ENCODE results near the gene GRK2. TPM values are rescaled to one million over a fixed set of nuclear protein-coding genes. Genes with fewer than 3 reads are reported as not detected.
A peak's percentile ranks its signal among the peaks of the same experiment; 100 is the strongest.

Gene GRK2
- 64.7 and 214 TPM in 2 replicates for total RNA-seq (2011; cell fraction: chromatin; rRNA removed; ENCODE audit: low replicate concordance)
- total RNA-seq (2011; cell fraction: nucleolus; rRNA removed) = 185 and 206 TPM in 2 replicates
- 62.7 and 78.2 TPM in 2 replicates for total RNA-seq (2011; cell fraction: nucleoplasm; rRNA removed)
- 83.1 and 97.8 TPM in 2 replicates for total RNA-seq (2014; rRNA removed)
- total RNA-seq (2014; rRNA removed; fragmentation: Illumina TruSeq; extraction: Trizol) = 27.8 and 41.7 TPM in 2 replicates
- total RNA-seq (2015; rRNA removed; fragmentation: Illumina TruSeq; extraction: Trizol) = 40.6 and 42.2 TPM in 2 replicates
- total RNA-seq (2021) = 93.3 and 95.3 TPM in 2 replicates
- 63.4 and 98.5 TPM in 2 replicates for polyA plus RNA-seq (2011; rRNA removed)
- 70.8 and 122 TPM in 2 replicates for polyA plus RNA-seq (2011; cell fraction: cytosol; rRNA removed)
- polyA plus RNA-seq (2011; cell fraction: nucleus; rRNA removed) = 259 and 262 TPM in 2 replicates
- 87.6 and 130 TPM in 2 replicates for polyA plus RNA-seq (2012)
- polyA plus RNA-seq (2014; fragmentation: Illumina TruSeq; extraction: Trizol) = 56.5 and 65.3 TPM in 2 replicates
- polyA plus RNA-seq (2014; fragmentation: Nextera tagmentation; extraction: Ambion mirVana) = under 1 TPM; 0.24 to 0.82 TPM
- polyA plus RNA-seq (2014; rRNA removed) = 95.8 and 96.0 TPM in 2 replicates
- polyA minus RNA-seq (2011; rRNA and poly(A)+ RNA removed) = 36.9 and 61.5 TPM in 2 replicates
- 89.3 and 92.9 TPM in 2 replicates for polyA minus RNA-seq (2011; cell fraction: cytosol; rRNA and poly(A)+ RNA removed)
- 57.5 and 75.9 TPM in 2 replicates for polyA minus RNA-seq (2011; cell fraction: nucleus; rRNA and poly(A)+ RNA removed)
- Bru-seq, nascent RNA = percentile 78 among the genes with signal in this experiment
- percentile 74 among the genes with signal in this experiment for BruChase-seq, experiment 1, labeled RNA remaining after a 2-hour chase
- percentile 82 among the genes with signal in this experiment for BruChase-seq, experiment 2, labeled RNA remaining after a 6-hour chase
- long read RNA-seq, experiment 1, transcript GRK2-201 (21 exons, 3,466 nt) = major isoform, 111 of 279 reads
- long read RNA-seq, experiment 1, partial matches to known transcripts = 36 of 279 reads
- long read RNA-seq, experiment 1, other reads (novel, unspliced or antisense) = 132 of 279 reads
- long read RNA-seq, experiment 2, transcript GRK2-201 (21 exons, 3,466 nt) = major isoform, 40 of 134 reads
- long read RNA-seq, experiment 2, partial matches to known transcripts = 32 of 134 reads
- long read RNA-seq, experiment 2, other reads (novel, unspliced or antisense) = 61 of 134 reads
- long read RNA-seq, experiment 3, partial matches to known transcripts = 6 of 16 reads
- long read RNA-seq, experiment 3, other reads (novel, unspliced or antisense) = 10 of 16 reads

DNA sequence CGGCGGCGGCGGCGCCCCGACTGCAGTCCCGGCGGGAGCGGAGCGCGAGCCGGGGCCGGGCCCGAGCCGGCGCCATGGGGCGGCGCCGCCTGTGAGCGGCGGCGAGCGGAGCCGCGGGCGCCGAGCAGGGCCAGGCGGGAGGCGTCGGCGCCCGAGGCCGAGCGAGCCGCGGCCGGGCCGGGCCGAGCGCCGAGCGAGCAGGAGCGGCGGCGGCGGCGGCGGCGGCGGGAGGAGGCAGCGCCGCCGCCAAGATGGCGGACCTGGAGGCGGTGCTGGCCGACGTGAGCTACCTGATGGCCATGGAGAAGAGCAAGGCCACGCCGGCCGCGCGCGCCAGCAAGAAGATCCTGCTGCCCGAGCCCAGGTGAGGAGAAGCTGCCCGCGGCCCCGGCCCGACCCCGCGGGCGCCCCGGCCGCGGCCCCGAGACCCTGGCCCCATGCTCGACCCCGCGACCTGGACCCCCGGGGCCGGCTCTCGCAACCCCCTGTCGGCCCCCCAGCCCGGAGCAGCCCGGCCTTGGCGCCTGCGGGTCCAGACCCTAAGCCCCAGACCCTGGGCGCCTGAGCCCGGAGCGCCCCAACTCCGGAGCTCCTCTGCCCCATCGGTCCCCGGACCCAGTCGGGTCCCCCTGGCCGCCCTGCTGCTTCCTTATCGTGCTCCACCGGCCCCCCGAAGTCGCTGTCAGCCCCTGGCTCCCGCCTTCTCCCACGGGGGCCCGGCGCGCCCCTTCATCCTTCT is at the start of gene GRK2:
Gene GRK2 (plus strand): TSS at position 25 of the 739 bp plus-strand sequence. CDS start 227 bp downstream, at position 252.
- Histone ChIP-seq H3K27ac (ENCODE audit: extremely low read depth, low read depth, low read length) (peak within 1 kb of the TSS; percentile 79), H3K27me3 (ENCODE audit: control insufficient read depth in 2 of 2, insufficient read depth in 2 of 2, low read length in 2 of 2) (no peaks in the 10 kb centered on the region), H3K4me3 (peak within 1 kb of the TSS; percentile 96), H3K9ac (ENCODE audit: insufficient read depth in 1 of 2, low read depth in 2 of 2, low read length in 2 of 2) (peak within 1 kb of the TSS; percentile 81 to 96), H2AFZ (ENCODE audit: low read depth, low read length) (peak within 1 kb of the TSS; percentile 99), H3K4me1 (replicated peaks in 1 of 2; ENCODE audit: control insufficient read depth in 2 of 2, insufficient read depth in 2 of 2, low read length in 2 of 2) (peaks cover 49 to 69% of the 10 kb centered on the region in 2 experiments), H3K9me3 (replicated peaks; ENCODE audit: control insufficient read depth, insufficient read depth, low read depth, low read length) (no peaks in the 10 kb centered on the region), H3K36me3 (ENCODE audit: control insufficient read depth, insufficient read depth, low read length) (peaks cover 44% of the 10 kb centered on the region; the same call in 2 of the 3 replicates), H4K20me1 (replicated peaks; ENCODE audit: control insufficient read depth, insufficient read depth, low read length) (peaks cover 20% of the 10 kb centered on the region; the same call in 1 of the 2 replicates), H3K79me2 (ENCODE audit: control insufficient read depth, insufficient read depth, low read length) (peaks cover 54% of the 10 kb centered on the region), H3K9me1 (ENCODE audit: control insufficient read depth, insufficient read depth, low read length) (peaks cover 7% of the 10 kb centered on the region), H3K4me2 (ENCODE audit: insufficient read depth, low read length) (peak within 1 kb of the TSS; percentile 93)
- ATAC-seq = peak; percentile 58
- DNase-seq (ENCODE audit: extremely low read depth in 1 of 4, low spot score in 3 of 4) = peak in 2 of 4 experiments; percentile 61 to 64
- intact Hi-C loops (cut with micrococcal nuclease) = loop anchor here (1.0 kb wide), 1 partner anchor 22 kb away; no protein-coding TSS in a partner anchor
- WGBS (ENCODE audit: insufficient coverage, low coverage, missing lambda C conversion rate) = 1% methylated on average over 50 of the region's 103 CpGs
- POLR2A ChIA-PET = interaction anchor here (0.8 to 2.4 kb wide), 5 partner anchors 9 to 51 kb away, joined by 4 to 12 read pairs (median 5); no protein-coding TSS in a partner anchor
- no TSS peak for BruUV-seq (replicated peaks)
- CTCF ChIA-PET (ENCODE audit: low intra/inter-chr PET ratio) = interaction anchor here (0.7 to 3.5 kb wide), 2 partner anchors 22 to 51 kb away, joined by 5 to 35 read pairs; no protein-coding TSS in a partner anchor
- in situ Hi-C loops (cut with MboI) = no loop called here
- FAIRE-seq = no peak
- peak; percentile 45 for TF ChIP-seq RBBP5 (IDR thresholded peaks at IDR 0.05; ENCODE audit: borderline replicate concordance, insufficient read depth, low read length, poor library complexity, severe bottlenecking)
- no peak for TF ChIP-seq ZFPM2 (CRISPR knock-in tag; IDR thresholded peaks at IDR 0.05)
- TF ChIP-seq, protein P1, sequence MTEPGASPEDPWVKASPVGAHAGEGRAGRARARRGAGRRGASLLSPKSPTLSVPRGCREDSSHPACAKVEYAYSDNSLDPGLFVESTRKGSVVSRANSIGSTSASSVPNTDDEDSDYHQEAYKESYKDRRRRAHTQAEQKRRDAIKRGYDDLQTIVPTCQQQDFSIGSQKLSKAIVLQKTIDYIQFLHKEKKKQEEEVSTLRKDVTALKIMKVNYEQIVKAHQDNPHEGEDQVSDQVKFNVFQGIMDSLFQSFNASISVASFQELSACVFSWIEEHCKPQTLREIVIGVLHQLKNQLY (CRISPR knock-in tag; conservative IDR thresholded peaks at IDR 0.05) = no peak
- no peak for TF ChIP-seq BRD4 (IDR thresholded peaks at IDR 0.05)
- TF ChIP-seq, protein P2, sequence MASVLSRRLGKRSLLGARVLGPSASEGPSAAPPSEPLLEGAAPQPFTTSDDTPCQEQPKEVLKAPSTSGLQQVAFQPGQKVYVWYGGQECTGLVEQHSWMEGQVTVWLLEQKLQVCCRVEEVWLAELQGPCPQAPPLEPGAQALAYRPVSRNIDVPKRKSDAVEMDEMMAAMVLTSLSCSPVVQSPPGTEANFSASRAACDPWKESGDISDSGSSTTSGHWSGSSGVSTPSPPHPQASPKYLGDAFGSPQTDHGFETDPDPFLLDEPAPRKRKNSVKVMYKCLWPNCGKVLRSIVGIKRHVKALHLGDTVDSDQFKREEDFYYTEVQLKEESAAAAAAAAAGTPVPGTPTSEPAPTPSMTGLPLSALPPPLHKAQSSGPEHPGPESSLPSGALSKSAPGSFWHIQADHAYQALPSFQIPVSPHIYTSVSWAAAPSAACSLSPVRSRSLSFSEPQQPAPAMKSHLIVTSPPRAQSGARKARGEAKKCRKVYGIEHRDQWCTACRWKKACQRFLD (CRISPR knock-in tag; IDR thresholded peaks at IDR 0.05) = peak; percentile 56; the same call in 1 of the 2 replicates
- TF ChIP-seq ZNF644 (tag; IDR thresholded peaks at IDR 0.05; ENCODE audit: low read depth) = 0 out of 2 replicates have a peak, but pooled peaks have one; percentile 40
- TF ChIP-seq NR4A1 (CRISPR knock-in tag; IDR thresholded peaks at IDR 0.05) = no peak
- no peak for TF ChIP-seq NR4A1 (tag; IDR thresholded peaks at IDR 0.05)
- TF ChIP-seq SMAD1 (IDR thresholded peaks at IDR 0.05; ENCODE audit: low read depth, low read length, partially characterized antibody) = no peak
- TF ChIP-seq CREB1 (IDR thresholded peaks at IDR 0.05) = no peak
- TF ChIP-seq CREB1 (CRISPR knock-in tag; IDR thresholded peaks at IDR 0.05) = no peak
- TF ChIP-seq YY1 (IDR thresholded peaks at IDR 0.05; ENCODE audit: borderline replicate concordance in 1 of 3, control insufficient read depth in 1 of 3, extremely low read depth in 1 of 3, insufficient read depth in 3 of 3, insufficient read length in 1 of 3, insufficient replicate concordance in 2 of 3, low read depth in 1 of 3, low read length in 2 of 3) = peak; percentile 71 to 94 (median 89)
- TF ChIP-seq MTA2 (IDR thresholded peaks at IDR 0.05; ENCODE audit: low read depth) = no peak

Measured in K562 (cell line).